GM13976 (cell line): Measurements from ENCODE around the gene HPCAL1.

Experiments
- DNase-seq: peaks from one replicate; pipeline ENCODE4 v3.0.0; 2012; ENCODE audit warnings: low spot score
- in situ Hi-C: fragments of 300-500 bp; cut with MboI; formaldehyde crosslinking; loops from one replicate; pipeline ENCODE4 v1.12.0; 2022; ENCODE audit warnings: low sequenced_read_pairs, mixed read lengths, inconsistent platforms; ENCODE audit not compliant: unreplicated experiment
- TF ChIP-seq, protein P1 (sequence below): IDR thresholded peaks from 2 replicates; pipeline ENCODE4 v1.5.1; 2012; ENCODE audit warnings: borderline replicate concordance, mild to moderate bottlenecking; ENCODE audit not compliant: insufficient read depth; ENCODE audit errors: extremely low read depth, missing control alignments, control extremely low read depth

HPCAL1 gene

DNA sequence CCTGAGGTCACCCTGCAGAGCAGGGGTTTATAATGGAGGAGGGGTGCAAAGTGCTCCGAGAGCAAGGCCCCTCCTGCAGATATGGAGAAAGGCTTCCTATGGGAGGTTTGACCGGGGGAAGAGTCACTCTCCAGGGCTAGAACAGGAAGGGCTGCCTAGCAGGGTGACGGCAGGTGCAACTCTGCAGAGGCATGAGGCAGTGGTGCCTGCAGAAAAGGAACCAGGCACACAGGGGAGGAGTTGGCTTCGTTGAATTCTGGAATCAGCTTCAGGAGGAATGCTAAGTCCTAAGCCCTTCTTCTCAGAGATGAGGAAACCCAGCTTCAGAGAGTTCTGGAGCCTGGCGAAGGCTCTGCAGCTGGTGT is 17.5 kb upstream of the HPCAL1 start:
- no peak for DNase-seq
- in situ Hi-C loops = no loop called here
- TF ChIP-seq, protein P1, sequence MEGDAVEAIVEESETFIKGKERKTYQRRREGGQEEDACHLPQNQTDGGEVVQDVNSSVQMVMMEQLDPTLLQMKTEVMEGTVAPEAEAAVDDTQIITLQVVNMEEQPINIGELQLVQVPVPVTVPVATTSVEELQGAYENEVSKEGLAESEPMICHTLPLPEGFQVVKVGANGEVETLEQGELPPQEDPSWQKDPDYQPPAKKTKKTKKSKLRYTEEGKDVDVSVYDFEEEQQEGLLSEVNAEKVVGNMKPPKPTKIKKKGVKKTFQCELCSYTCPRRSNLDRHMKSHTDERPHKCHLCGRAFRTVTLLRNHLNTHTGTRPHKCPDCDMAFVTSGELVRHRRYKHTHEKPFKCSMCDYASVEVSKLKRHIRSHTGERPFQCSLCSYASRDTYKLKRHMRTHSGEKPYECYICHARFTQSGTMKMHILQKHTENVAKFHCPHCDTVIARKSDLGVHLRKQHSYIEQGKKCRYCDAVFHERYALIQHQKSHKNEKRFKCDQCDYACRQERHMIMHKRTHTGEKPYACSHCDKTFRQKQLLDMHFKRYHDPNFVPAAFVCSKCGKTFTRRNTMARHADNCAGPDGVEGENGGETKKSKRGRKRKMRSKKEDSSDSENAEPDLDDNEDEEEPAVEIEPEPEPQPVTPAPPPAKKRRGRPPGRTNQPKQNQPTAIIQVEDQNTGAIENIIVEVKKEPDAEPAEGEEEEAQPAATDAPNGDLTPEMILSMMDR = no peak

DNA sequence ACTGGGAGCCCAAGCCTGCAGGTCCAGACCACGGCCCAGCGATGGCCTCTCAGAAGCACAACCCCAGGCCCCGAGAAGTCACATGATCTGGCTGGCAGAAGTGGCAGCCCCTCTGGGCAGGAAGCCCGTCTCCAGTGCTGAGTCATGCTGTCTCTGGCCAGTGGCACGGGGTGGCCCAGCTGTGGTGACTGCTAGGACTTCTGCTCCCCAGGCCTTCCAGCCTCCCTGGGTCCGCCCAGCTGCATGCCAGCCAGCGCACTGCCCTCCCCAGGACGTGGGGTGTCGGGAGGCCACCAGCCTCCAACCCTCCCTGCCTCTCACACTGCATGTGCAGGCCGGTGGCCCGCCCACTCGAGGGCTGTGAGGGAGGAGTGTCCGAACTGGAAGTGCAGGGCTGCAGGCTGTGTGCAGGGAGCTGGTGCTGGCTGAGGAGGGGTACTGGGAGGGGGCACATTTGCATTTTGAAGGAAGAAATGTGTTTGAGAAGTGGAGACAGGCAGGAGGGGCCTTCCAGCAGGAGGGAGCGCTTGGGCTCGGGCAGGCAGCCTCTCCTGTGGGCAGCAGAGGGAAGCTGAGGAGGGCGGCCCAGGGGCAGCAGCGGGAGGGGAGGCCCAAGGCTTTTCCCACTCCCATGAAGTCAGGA is 17.0 kb upstream of the HPCAL1 start:
- DNase-seq = no peak
- in situ Hi-C loops = no loop called here
- TF ChIP-seq, protein P1 = no peak

DNA sequence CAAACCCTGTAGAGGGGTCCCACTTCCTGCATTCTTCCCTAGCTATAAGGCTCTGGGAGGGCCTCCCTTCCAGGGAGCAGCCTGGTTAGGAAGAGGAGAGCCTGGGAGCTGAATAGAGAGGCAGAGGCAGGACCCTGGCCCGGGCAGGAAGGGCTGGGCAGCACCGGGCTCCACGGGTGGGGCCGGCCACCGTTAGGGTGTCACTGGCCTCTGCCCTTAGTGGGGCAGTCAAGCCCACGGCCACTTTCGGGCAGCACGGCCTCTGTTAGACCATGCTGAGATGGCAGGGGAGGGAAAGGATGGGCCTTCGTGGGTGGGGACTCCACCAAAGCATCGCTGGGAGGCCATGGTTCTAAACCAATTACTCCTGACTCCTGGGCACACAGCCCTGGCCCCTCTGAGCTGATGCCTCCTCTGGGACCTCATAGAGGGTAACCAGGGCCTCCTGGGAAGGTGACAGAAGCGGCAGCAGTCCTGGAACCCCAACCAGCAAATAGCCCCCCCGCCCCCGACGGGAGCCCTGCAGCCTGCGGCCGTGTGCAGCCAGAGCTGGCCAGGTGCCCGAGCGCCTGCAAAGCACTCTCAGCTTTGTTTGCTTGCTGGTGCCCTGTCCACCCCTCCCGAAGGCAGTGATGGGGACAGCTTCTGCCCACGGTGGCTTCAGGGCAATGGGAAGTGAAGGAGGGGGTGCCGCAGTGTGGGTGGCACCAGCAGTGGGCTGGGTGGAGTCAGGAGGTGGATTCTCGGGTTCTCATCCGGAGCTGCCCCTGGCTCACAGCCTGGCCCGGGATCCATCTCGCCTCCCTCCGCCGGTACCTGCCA is 16.3 kb upstream of the HPCAL1 start:
- in situ Hi-C loops = no loop called here
- DNase-seq = no peak
- TF ChIP-seq, protein P1 = no peak

DNA sequence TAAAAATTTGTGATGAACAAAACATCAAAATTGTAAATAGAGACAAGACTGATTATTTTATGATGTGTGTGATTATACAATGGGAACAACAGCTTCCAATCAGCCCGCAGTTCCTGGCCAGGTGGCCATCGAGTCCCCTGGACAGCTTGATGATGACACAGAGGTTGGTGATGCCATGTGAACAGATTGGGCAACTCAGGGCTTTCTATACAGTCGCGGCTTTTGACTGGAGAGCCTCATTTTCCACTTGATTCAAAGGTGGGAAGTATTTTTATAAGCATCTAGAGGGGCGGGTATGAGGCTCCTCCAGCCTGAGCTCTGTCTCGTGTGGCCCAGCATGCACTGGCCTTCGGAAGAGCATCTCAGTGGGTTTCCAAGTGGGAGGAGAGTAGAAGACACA is 14.9 kb upstream of the HPCAL1 start:
- TF ChIP-seq, protein P1 = no peak
- no peak for DNase-seq
- in situ Hi-C loops = no loop called here

DNA sequence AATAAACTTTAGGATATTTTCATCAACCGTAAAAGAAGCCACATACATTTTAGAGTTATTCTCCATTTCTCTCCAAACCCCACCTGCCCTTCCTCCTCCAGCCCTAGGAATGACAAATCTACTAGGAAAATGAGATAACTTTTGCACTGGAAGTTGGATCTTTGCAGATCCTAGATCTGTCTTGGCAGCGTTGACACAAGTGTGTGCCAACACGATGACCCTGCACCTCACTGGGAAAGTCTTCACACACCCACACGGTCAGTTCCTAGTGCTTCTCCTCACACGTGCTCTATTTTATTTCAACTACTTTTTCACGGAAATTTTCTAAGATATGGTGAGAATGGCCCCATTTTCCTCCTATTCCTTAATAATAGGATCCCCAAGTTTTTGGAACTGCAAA is 14.1 kb upstream of the HPCAL1 start:
- TF ChIP-seq, protein P1 = no peak
- in situ Hi-C loops = no loop called here
- no peak for DNase-seq

DNA sequence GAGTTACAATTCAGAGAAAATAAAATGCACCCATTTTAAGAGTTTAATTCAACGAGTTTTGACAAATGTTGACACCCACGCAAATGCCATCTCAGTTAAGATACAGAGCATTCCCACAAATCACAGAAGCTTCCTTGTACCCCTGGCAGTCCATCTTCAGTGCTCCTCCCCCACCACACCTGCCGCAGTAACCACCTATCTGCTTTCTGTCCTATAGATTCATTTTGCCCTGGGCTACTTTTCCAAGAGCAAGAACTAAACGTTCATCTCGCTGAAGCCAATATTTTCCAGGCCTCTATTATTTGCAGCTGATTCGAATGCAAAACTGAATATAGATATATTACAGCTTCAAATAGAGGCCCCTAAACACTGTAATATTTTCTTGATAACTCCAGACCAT is 13.4 kb upstream of the HPCAL1 start:
- TF ChIP-seq, protein P1 = no peak
- in situ Hi-C loops = no loop called here

More for the DNA sequence above, 13.4 kb upstream of the HPCAL1 start:
- DNase-seq = no peak
